ENCODE measurements around the gene MYO5A.

MYO5A gene

DNA sequence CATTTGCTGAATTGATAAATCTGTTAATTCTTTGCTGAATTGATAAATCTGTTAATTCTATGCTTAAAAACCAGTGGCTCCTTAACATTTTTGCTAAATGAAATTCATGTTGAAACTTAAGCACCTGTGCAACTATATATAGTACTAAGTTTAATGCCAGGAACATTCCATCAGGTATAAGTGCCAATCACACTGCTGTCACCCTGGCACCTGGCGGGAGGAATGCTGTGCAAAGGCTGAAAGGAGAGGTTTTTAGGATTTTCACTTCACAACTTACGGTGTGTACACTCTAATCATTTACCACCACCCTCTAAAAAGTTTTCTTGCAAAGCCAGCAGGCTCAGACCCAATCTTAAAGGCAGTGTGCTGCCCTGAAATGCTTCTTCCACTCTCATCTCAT, 199.5 kb downstream of the MYO5A start:
- TF ChIP-seq CTCF (IDR thresholded peaks at IDR 0.05; ENCODE audit: low read depth, low read length): no peak
- no peak overlapping the region for H3K4me3 ChIP-seq (ENCODE audit: low read depth, low read length)

DNA sequence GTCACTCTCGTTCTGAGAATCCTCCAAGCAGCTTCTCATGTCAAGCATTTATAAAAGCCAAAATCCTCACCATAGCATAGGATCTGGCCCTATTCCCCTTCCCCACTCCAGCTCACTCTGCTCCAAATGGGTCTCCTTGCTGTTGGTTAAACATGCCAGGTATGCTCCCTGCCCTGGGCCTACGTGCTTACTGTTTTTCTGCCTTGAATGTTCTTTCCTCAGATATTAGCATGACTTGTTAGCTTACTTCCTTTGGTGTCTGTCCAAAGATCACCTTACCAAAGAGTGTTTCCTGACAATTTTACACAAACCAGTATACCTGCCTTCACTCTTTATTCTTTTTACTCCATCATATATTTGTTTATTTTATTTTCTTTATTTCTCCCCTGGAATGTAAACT, 200.0 kb downstream of the MYO5A start:
- no peak for TF ChIP-seq CTCF (IDR thresholded peaks at IDR 0.05; ENCODE audit: low read depth, low read length)

GRCh38 chr15:52326756-52327155, 201.9 kb downstream of the MYO5A start:
- TF ChIP-seq CTCF (IDR thresholded peaks at IDR 0.05; ENCODE audit: low read depth, low read length): no peak
- no peak overlapping the region for H3K4me3 ChIP-seq (ENCODE audit: low read depth, low read length)

More for the DNA sequence above, 200.0 kb downstream of the MYO5A start:
- no peak overlapping the region for H3K4me3 ChIP-seq (ENCODE audit: low read depth, low read length)

DNA sequence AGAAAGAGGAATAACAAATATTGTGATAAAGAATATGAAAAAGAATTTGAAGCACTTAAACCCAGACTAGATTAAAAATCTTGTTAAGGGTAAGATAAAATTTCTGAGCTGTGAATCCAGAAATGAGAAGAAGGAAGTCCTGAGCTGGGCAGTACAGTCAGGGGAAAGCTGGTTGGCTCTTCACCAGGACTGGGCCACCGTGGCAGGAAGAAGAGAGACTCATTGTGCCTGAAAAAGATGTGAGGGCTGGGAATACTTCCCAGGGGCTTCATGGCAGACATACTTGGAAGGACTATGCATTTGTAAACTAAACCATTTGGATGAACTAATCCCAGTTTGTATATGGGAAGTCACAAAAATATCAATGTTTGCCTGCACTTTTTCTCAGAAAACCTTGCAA, 204.6 kb downstream of the MYO5A start:
- no peak overlapping the region for H3K4me3 ChIP-seq (ENCODE audit: low read depth, low read length)
- no peak for TF ChIP-seq CTCF (IDR thresholded peaks at IDR 0.05; ENCODE audit: low read depth, low read length)

- TF ChIP-seq CTCF (IDR thresholded peaks at IDR 0.05; ENCODE audit: low read depth, low read length): no peak
- H3K4me3 ChIP-seq (ENCODE audit: low read depth, low read length): no peak overlapping the region
Observed at GRCh38 chr15:52318729-52319500, 209.8 kb downstream of the MYO5A start.

DNA sequence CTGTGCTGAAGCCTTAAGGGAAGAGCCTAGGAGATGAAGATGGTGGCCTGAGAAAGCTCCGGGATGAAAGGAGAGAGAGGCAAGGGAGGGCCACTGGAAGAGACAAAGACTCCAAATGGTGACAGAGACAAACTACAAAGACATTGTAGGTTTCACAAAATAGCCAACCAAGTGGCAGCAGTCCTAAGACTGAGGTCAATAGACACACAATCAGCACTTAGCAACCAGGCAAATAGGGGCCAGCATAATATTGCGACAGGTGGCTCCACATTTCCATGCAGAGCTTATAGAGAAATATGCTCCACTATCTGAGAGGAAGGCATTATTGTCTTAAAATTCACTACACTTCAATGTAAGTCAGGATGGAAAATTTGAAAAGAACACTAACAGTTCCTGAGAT, 211.0 kb downstream of the MYO5A start:
- TF ChIP-seq CTCF (IDR thresholded peaks at IDR 0.05; ENCODE audit: low read depth, low read length): no peak
- no peak overlapping the region for H3K4me3 ChIP-seq (ENCODE audit: low read depth, low read length)

DNA sequence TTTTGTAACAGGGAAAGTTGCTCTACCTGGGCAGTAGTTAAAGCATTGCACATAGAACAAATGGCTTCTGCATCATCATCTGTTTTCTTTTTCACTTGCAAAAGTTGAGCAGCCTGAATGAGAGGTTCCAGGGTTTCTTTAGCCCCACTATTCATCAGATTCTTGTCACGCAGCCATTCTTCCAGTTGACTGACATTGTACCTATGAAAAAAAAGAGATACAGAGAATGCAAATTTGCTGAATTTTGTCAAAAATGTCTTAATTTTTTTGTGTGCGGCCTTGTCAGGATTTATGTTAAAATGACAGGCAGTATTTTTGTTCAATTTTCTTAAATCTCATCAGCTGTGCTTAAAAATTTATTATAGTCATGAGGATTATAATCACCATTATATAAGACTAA, 211.7 kb downstream of the MYO5A start:
- no peak for TF ChIP-seq CTCF (IDR thresholded peaks at IDR 0.05; ENCODE audit: low read depth, low read length)
- H3K4me3 ChIP-seq (ENCODE audit: low read depth, low read length): no peak overlapping the region

All from WI38 (cell line).